Measurements from ENCODE around the gene TAS2R50.
"Not testable (repeated sequence)": the region's sequence is repeated elsewhere in the genome, so short reads cannot be mapped to it uniquely, and the experiment has no call there.

TAS2R50 gene, protein sequence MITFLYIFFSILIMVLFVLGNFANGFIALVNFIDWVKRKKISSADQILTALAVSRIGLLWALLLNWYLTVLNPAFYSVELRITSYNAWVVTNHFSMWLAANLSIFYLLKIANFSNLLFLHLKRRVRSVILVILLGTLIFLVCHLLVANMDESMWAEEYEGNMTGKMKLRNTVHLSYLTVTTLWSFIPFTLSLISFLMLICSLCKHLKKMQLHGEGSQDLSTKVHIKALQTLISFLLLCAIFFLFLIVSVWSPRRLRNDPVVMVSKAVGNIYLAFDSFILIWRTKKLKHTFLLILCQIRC

DNA sequence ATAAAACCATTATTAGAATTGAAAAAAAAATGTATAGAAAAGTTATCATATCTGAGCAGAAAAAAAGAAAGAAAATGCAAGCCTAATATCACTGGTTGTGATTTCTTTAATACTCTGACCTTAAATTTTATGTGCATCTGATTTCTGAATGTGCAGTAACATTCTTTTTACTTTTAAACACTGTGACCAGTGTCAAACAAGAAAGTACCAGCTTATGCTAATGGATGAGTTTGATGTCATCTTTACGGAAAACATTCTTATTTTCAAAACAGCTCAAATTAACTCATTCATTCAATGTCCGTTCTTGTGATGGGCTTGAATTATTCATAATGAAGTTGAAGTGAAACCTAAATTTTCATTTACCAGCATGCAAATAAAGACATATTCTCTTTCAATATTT lies at the start of gene TAS2R50:
TAS2R50 (minus strand) TSS at position 101 of the 400 bp plus-strand sequence; CDS start at position 49, 52 bp downstream.
- DNase-seq, result no peak

DNA sequence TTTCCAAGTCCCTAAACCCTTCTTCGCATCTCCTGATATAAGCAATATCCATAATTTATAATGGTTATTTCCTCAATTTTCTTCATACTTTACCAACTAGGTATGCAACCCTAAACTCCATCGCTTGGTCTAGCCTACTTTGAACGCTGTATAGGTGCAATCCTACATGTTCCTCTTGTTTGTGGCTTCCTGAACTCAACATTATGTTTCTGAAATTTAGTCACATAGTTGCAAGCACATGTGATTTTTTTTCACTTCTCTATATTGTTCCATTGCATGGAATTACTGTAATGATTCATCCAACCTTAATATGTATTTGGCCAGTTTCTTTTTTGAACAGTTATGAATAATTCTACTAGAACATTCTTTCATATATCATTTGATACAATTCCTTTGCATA lies 47.2 kb upstream of the TAS2R50 start:
- DNase-seq, result not testable (repeated sequence)

DNA sequence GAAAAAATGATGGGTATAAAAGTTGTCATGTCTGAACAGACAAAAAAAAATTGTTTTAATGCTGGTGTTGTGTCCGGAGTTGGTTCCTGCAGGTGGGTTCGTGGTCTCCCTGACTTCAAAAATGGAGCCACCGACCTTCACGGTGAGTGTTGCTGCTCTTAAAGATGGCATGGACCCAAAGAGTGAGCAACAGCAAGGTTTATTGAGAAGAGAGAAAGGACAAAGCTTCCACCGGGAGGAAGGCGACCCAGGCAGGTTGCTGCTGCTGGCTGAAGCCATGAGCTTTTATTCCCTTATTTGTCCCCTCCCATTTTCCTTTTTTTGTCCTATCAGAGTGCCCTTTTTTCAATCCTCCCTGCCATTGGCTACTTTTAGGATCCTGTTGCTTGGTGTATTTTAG lies 44.6 kb upstream of the TAS2R50 start, which contains the start of gene TAS2R31:
TAS2R31 (minus strand) TSS at position 101 of the 400 bp plus-strand sequence; CDS start at position 29, 72 bp downstream.
- DNase-seq, result no peak

DNA sequence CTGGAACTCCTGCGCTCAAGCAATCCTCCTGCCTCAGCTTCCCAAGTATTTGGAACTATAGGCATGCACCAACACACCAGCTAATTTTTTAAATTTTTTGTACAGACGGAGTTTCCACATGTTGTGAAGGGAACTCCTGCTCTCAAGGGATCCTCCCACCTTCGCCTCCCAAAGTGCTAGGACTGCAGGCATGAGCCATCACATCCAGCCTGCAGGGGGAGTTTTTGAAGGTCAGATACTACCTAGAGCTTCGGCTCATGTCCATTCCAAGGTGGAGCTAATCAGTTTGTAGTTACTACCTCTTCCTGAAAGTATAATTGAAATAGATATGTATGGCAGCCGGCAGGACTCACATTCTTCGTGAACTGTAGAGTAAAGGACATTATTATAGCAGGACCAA lies 39.4 kb upstream of the TAS2R50 start:
- no peak for DNase-seq

DNA sequence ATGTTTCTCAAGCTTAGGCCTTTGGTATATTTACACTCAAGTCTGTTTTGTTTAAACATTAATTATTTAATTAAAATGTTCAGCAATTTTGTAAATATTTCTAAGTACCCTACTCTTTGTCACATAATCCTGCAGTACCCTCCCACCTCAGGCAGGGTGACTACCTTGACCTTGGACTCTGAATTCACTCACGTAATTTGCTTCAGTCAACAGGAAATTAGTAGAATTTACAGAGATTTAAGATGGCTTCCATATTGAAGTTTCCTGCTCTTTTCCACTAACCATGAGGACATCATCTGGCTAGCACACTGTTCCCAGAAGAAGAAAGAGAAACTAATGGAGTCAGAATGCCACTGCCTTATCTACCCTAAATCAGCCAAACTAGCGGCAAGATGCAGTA lies 36.7 kb upstream of the TAS2R50 start:
- no peak for DNase-seq

DNA sequence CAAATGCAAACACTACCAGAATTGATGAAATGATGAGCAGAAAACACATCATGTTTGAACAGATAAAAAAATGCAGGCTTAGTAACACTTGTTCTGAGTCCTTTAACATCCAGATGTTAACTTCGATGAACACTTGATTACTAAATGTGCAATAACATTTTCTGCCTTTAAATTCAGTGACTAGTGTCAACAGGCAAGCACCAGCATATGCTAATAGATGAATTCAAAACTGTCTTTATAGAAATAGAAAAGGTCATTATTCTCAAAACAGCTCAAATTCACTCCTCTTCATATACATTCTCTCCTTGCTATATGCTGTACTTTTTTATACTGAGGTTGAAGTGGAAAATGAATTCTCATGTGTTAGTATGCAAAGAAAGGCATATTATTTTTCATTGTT lies 35.8 kb upstream of the TAS2R50 start, which contains the start of gene TAS2R19:
TAS2R19 (minus strand) TSS at position 101 of the 400 bp plus-strand sequence; CDS start at position 52, 49 bp downstream.
- no peak for DNase-seq

DNA sequence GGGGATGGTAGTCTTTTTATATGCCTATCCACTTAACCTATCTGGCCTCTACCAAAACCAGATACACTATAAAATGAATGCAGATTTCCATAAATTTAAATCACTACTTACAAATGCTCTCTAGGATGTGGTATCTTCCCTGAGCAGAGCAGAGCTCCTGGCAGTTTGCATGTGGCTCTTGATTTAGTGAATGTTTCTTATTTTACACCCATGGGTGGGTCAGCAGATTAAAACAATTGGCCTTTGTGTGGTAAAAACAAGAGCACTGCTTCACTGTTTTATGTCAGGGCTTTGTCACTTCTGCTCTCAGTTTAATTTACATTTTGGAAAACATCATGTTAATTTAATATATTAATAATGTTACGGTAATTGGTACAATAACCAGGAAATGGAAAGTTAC lies 30.2 kb upstream of the TAS2R50 start:
- DNase-seq, result no peak

DNA sequence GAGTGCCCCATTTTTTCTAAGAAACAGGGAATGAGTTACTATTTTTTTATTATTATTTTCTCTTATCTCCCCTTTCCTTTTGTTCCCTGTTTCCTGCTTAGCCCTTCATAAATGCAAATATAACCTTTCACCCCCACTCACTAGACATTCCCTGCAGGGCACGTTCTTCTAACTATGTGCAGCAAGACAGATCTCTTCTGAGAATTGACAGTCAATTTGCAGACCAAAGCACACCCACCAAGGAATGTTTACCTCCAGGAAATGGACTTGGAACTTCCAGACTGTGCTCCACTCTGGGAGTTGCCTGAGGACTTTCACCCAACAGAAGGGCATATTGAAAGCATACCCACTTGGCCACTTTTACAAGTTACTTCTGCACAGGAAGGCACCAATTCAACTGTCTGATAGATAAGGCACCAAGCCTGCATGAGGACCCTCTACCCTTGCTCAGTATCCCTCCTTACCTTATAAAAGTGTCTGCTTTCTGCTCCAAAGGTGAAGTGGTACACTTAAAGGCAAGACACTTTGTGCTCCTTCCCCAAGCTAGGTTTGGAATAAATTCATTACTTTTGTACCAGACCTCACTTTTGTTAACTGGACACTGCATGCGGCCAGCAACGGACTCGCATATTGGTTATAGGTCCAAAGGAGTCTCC lies 29.2 kb upstream of the TAS2R50 start:
- DNase-seq, result no peak

DNA sequence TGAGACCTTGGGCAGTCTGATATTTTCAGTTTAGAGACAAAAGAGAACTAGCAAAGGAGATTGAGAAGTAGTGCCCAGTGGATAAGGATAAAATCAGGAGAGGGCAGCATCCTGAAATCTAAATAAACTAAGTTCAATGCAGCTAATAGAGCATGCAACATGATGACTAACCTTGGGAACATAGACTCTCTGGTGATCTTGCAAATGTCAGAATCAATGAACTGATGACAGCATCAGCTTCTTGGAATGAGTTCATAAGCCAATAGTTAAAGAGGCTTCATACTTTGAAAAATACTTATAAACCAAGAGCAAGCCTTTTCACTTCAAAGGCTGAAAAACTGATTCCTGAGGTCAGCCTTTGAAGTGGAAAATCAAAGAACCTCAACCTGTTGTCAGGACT lies 27.5 kb upstream of the TAS2R50 start:
- no peak for DNase-seq

DNA sequence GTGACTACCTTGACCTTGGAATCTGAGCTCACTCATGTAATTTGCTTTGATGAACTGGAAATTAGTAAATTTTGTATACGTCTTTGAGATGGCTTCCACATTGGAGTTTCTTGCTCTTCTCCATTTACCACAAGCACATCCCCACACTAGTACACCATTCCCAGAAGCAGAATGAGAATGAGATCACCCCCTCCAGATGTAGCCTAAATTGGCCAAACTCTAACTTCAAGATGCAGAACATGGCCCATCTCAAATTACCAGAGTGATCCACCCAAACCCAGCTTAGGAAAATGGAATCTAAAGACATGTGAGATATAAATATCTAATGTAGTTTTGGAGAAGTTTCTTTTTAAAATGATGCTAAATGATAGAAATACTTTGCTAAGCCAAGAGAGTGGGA lies 20.9 kb upstream of the TAS2R50 start:
- DNase-seq, result no peak

DNA sequence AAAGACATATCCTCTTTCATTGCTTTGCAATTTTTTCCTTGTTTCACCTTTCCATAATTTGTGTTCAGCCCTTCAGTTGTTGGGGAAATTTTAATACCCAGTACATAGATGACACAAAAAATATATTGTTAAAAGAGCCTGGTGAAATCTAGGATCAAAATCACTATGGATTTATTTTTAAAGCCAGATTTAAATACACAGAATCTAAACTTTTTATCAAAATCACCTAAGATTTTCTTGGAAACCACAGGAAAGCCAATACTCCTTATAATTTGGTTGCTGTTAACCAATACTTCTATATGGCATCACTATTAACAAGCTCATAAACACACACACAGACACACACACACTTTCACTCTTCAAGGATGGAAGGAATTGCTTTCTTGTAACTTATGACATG lies 11.5 kb upstream of the TAS2R50 start, which contains the start of gene TAS2R20:
TAS2R20 (minus strand) TSS at position 101 of the 400 bp plus-strand sequence. CDS start 429 bp downstream, outside the sequence.
- DNase-seq, result no peak

DNA sequence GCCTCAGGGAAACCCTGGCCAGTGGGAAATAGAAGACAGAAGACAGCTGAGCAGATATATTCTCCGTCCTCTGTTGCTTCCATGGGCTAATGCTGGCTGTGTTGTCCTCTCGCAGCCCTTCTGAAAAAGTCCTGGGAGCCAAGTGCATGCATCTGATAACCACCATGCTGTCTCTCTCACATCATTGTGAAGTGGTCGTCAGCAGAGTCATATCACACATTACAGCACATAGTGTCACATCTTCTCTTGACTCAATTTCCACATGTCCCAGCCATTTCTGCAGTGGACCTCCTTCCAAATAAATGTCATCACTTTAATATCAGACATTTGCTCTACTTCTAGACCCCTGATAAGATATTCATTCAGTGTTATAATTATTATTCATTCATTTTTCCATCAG lies 7.6 kb upstream of the TAS2R50 start:
- no peak for DNase-seq

DNA sequence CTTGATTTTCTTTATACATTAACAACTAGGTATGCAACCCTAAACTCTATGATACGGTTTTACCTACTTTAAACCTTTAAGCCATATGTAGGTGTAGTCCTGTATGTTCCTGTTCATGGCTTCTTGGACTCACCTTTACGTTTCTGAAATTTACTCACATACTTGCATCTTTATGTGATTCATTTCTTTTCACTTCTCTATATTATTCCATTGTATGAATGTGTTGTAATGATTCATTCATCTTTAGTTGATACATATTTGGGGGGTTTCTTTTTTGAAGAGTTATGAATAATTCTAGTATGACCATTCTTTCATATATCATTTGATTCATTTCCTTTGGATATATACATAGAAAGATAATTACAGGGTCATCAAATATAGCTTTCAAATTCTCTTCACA lies 2.4 kb upstream of the TAS2R50 start:
- DNase-seq, result no peak

DNA sequence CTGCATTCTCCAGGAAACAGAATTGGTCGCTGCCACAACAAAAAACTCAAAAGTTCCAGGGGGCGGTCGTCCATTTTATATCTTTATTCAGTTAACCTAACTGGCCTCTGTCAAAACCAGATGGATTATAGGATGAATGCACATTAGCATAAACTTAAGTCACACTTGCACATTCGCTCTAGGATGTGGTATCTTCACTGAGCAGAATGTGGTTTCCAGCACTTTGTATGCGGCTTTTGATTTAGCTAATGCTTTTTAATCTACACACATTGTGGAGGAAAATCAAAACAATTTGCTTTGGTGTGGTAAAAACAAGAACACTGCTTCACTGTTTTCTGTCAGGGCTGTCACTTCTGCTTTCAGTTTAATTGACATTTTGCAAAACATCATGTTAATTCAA lies 4.5 kb downstream of the TAS2R50 start:
- no peak for DNase-seq

DNA sequence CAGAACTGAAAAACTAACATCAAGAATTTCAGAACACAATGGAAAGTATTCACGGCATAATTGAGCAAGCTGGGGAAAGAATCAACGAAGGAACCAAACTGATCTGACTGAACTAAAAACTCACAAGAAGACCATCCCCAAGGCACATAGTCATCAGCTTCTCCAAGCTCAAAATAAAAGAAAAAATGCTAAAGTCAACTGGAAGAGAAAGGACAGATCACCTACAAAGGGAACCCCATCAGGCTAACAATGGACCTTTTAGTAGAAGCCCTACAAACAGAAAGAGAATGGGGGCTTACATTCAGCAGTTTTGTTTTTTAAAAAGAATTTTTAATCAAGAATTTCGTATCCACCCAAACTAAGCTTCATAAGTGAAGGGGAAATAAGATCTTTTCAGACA lies 11.7 kb downstream of the TAS2R50 start:
- DNase-seq, result no peak

DNA sequence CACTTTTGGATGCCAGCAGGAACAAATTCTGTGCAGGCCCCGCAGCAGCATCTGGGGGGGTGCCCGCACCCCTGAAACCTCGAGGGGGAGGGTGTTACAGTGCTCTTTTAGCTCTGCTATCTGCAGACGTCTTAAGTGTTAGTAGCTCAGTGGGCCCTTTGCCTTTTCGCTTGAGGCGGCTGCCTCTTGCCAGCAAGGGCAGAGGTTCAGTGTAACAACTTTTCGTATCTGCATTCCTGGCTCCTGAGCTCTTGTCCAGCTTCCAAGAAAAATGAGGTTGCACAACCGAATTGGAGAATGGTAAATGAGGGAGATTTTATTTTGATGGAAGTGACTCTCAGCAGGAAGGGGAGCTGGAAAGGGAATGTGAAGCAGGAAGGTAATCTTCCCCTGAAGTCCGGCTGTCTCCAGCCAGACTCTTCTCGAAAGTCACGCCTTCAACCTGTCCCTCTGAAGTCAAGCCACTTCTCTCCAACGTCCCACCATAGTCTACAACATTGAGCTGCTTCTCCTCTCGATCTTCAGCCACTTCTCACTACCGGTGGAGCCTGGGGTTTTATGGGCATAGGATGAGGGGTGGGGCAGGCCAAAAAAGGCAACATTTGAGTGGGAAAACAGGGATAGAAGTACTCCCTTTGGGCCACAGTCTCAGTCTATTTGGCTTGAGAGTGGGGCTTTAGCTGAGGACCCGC lies 17.8 kb downstream of the TAS2R50 start:
- no peak for DNase-seq

DNA sequence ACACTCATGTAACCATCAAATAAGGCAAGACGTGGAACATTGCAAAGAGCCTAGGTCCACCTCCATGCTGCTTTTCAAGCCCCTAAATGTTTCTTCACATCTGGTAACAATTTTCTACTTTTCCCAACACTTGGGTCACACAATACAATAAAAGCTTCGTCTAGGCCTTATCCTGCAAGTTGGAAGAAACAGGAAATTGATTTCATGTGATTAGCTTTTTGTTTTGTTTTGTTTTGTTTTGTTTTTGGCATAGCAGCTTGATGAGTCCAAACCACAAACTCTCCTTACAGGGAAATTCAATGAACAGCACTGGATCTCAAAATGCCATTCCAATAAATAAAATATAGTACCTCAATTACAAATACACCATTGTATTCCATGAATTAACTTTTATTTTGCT lies 19.3 kb downstream of the TAS2R50 start:
- DNase-seq, result no peak

DNA sequence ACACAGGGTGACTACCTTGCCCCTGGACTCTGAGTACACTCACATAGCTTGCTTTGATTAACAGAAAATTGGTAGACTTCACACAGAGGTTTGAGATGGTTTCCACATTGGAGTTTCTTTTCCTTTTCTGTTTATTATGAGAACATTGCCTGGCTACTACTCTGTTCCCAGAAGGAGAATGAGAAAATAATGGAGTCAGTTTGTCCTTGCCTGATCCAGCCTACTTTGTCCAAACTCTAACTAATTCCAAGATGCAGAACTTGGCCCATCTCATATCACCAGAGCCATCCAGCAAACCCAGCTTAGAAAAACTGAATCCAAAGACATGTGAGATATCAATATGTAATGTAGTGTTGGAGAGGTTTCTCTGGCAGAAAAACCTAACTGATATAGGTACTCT lies 20.4 kb downstream of the TAS2R50 start:
- no peak for DNase-seq

DNA sequence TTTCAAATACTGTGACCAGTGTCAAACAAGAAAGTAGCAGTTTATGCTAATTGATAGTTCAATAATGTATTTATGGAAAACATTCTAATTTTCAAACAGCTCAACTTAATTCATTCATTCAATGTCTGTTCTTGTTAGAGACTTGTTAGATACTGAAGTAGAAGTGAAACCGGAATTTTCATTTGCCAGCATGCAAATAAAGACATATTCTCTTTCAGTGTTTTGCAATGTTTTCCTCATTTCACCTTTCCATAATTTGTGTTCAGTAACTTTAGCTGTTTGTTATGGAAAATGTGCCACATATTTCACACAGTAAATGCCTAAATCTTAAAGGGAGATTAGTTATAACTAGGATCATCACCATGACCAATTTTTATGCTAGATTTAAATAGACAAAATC lies 21.2 kb downstream of the TAS2R50 start:
- DNase-seq, result no peak

DNA sequence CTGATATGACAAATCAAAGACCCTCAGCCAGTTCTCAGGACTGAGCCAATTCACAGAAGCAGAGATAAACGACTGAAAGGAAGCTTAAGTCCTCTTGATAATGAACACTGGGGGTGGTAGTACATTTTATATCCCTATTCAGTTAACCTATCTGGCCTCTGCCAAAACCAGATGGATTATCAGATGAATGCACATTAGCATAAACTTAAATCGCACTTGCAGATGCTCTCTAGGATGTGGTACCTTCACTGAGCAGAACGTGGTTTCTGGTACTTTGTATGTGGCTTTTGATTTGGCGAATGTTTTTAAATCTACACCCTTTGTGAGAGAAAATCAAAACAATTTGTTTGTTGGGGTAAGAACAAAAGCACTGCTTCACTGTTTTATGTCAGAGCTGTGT lies 26.5 kb downstream of the TAS2R50 start:
- no peak for DNase-seq

DNA sequence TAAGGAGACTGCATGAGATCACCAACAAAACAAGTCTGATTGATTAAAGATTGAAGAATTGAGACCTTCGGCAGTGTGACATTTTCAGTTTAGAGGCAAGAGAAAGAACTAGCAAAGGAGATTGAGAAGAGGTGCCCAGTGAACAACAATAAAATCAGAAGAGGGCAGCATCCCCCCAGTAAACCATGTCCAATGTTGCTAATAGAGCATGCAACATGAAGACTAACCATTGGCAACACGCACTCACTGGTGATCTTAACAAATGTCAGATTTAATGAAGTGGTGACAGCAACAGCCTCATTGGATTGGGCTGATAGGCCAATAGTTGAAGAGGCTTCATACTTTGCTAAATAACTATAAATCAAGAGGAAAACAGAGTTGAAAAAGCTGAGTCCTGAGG lies 26.9 kb downstream of the TAS2R50 start:
- DNase-seq, result no peak

DNA sequence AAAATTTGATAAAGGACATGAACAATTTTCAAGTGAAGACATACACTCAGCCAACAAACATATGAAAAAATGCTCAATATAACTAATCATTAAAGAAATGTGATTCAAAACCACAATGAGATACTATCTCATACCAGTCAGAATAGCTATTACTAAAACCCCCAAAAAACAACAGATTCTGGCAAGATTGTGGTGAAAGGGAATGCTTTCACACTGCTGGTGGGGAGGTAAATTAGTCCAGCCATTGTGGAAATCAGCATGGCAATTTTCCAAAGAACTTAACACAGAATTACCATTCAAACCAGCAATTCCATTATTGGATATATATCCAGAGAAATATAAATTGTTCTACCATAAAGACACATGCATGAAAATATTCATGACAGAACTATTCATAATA lies 29.0 kb downstream of the TAS2R50 start:
- DNase-seq, result no peak

DNA sequence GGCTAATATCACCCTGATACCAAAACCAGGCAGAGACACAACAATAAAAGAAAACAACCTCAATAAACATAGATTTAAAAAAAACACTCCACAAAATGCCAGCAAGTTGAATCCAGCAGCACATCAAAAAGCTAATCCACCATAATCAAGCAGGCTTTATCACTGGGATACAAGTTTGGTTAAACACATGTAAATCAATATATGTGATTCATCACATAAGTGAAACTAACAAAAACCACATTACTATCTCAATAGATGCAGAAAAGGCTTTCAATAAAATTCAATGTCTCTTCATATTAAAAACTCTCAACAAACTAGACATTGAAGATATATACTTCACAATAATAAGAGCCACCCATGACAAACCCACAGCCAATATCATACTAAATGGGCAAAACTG lies 30.6 kb downstream of the TAS2R50 start:
- no peak for DNase-seq

DNA sequence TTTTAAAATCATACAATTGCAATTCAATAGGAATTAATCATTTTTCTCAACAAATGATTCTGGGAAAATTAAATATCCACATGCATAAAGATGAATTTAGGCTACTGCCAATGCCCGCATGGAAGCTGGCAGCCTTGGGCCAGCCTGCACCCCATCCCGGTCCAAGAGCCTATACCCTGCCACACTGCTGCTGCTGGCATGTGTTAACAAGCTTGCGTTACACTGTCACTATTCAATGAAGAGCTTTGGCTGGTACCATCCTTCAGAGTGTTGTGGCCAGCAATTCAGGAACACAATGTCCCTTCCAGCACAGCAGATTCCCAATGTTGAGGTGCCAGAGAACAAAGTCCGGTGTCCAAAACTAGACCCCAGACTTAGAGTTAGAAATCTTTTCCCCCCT lies 34.1 kb downstream of the TAS2R50 start:
- DNase-seq, result no peak
